ENCODE data around the gene OSBPL6.
"Not testable (repeated sequence)": the region's sequence is repeated elsewhere in the genome, so short reads cannot be mapped to it uniquely, and the experiment has no call there.

OSBPL6 gene

DNA sequence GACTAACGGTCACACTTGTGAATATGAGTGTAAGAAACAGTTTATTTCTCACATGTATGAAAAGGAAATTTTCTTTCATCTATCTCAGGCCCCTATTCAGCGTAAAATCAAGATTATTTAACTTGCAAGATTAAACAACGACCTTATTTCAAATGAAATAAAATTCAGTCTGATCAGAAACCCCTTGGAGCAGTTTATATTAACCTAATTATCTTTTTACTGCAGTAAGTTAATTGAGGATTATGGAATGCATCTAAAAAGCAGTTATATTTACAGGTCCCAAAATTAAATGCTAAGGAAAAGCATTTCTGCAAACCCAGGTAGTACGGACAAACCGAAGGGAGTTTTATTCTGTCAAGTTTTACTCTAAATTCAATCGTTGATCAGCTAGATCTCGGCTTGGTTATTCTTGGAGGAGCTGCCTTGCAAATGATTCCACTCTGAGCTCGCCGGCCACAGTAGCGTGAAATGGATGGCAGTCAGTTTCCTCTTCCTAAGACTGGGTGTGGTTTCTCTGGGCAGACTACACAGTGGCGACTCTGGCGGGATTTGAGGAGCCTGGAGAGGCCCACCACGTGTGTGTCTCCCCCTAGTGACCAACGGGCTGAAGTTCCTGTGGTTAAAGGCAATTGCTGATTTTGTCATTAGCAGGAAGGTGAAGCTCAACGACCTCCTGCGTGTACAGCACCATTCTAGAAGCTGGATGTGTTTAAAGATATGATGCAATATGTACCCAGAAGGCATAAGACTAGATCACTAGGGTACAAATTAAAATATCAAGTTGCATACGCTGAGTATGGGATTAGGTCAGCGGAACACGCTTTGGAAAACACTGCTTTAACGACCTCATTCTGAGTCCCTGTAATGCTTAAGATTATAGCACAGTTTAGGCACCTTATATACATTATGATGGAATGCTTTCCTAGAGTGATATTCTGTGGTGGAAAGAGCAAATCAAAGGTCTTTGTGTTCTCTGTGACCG lies 220.2 kb downstream of the OSBPL6 start:
- DNase-seq: peak; percentile 70

DNA sequence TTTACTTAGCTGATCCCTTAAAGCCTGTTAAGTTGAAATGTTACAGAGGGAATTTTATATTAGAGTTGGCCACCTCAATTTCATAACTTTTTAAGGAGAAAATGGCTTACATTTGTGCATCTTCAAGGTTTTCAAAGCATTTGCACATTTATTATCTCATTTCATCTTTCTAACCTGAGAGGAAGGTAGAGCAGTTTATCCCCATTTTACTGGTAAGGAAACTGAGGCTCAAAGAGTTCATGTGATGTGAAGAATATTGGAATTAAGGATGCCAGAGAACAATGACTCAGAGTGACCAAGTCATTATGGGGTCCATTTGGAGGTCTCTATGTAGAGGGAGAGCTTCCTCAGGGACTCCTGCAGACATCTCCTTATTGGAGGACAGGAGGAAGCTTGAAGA lies 221.7 kb downstream of the OSBPL6 start:
- DNase-seq: no peak

DNA sequence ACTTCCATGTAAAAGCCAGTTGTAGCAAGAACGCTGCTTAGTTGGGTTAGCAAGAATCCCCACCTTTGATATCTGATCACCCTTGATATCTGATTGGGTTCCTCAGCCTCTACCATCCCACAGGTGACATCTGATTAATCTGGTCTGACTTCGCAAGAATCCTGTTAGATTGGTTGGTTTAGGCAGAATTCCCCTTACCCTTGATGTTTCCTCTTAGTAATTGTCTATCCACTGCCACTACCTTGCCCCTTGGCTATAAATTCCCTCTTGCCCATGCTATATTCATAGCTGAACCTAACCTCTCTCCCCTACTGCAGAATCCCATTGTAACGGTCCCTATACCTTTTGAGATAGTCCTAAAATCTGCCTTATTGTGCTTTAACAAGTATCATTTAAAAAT lies 223.6 kb downstream of the OSBPL6 start:
- DNase-seq: no peak

DNA sequence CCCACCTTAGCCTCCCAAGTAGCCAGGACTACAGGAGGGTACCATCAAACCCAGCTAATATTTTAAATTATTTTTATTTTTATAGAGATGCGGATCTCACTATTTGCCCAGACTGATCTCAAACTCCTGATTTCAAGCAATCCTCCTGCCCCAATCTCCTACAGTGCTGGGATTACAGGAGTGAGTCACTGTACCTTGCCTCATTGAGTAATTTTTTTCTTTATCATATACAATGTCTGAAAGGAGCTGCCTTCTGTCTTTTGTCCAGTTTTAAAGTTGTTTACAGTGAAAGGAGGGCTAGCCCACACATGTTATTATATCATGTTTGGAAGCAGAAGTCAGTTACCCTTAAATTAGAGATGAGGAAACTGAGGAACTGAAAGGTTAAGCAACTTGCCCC lies 224.1 kb downstream of the OSBPL6 start:
- no peak for DNase-seq

DNA sequence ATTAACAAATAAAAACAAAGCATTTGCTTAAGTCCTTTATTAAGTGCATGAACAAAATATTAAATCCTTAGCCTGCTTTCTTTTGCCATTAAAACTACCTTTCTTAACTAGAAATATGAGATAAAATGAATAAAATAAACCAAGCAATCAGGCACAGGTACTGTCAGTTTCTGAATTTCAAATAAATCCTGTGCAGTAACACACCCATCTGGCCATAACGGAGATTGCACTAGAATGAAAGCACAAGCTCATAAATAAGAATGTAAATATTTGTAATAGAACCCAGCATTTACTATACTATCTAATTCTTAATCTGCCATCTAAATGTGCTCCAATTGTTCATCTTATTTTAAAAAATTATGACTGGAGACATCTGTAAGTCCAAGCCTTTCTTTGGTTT lies 224.8 kb downstream of the OSBPL6 start:
- no peak for DNase-seq

DNA sequence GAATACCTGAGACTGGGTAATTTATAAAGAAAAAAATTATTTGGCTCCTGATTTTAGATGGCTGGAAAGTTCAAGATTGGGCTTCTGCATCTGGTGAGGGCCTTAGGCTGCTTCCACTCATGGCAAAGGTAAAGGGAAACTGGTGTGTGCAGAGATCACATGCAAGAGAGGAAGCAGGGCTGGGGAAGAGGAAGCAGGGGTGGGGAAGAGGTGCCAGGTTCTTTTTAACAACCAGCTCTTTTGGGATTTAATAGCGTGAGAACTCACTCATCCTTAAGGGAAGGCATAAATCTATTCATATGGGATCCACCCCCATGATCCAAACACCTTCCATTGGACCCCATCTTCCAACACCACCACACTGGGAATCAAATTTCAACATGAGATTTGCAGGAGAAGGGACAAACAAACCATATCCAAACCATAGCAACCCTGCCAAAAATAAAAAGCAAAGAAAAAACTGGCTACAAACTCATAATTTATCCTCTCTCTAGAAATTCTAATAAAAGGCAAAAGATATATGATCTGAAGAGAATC lies 226.2 kb downstream of the OSBPL6 start:
- DNase-seq: no peak

DNA sequence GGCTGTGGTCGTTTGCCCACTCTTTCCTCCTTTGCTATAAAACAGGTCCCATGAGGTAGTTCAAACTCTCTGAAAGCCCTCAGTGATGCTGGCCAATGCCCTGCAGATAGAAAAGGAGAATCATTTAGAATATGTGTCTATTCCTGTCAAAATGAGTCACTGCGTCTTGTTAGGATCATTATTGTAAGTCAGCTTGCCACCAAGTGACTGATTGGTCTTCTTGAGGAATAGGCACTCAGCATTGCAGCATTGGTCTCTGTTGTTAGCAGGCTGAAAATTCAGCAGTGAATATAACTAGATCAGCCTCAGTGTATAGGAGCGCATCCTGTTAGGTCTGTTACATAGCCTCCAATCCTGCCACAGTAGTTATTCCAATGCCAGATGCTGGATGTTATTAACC lies 227.8 kb downstream of the OSBPL6 start:
- no peak for DNase-seq

DNA sequence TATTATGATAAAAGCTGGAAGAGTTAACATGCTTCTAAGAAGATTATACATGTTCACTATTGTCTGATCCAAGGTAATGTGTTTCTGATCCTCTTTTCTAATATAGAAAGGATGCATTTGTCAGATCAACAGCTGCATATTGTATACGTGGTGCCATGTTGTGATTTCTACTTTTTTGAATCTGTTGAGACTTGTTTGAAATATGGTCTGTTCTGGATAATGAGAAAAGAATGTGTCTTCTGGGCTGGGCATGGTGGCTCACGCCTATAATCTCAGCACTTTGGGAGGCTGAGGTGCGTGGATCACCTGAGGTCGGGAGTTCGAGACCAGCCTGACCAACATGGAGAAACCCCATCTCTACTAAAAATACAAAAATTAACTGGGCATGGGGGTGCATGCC lies 229.4 kb downstream of the OSBPL6 start:
- DNase-seq: not testable (repeated sequence)

DNA sequence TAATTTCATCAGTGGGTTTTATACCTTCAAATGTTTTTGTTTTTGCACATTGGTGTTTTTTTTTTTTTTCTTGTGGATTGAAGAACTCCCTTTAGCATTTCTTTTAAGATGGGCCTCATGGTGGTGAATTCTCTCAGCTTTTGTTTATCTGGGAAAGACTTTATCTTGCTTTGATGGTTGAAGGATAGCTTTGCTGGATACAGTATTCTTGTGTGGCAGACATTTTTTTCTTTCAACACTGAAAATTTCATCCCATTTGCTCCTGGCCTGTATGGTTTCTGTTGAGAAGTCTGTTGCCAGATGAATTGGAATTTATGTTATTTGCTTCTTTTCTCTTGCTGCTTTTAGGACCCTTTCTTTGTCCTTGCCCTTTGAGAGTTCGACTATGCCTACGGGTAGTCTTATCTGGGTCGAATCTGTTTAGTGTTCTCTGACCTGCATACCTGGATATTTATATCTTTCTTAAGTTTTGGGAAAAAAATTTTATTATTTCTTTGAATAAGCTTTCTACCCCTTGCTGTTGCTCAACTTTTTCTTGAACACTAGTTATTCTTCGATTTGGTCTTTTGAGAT lies 231.0 kb downstream of the OSBPL6 start:
- no peak for DNase-seq

DNA sequence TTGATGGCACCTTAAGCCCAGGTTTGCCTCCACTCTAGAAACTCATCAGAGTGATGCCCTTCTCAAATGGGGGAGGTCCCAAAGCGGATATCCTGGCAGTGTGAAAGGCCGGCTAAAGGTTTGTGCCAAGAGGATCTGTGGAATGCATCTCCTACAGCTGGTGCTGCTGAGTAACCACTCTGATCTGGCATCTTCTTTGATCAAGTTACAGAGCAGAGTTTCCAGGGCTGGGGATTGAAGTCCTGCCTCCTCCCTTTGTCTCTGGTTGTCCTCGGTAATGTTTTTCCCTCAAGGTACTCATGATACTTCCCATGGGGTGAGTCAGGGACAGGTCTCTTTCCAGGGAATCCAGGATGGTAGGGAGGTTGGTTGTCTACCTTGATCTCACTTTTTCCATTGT lies 232.1 kb downstream of the OSBPL6 start:
- DNase-seq: no peak

DNA sequence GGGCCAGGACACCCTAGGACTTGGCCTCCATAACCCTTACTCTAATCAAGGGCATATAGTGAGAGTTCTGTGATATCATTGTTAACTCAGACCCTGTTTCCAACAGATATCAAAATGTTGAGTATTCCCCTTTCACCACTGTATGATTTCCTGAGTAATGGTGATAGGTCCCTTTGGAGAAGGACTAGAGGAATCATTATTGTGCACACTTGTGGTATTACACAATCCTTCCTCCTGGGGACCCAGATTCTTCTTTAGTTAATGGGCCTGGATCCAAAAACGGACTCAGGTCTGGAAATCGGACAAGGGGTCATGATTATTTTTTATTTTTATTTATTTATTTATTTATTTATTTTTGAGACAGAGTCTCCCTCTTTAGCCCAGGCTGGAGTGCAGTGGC lies 233.1 kb downstream of the OSBPL6 start:
- DNase-seq: no peak

DNA sequence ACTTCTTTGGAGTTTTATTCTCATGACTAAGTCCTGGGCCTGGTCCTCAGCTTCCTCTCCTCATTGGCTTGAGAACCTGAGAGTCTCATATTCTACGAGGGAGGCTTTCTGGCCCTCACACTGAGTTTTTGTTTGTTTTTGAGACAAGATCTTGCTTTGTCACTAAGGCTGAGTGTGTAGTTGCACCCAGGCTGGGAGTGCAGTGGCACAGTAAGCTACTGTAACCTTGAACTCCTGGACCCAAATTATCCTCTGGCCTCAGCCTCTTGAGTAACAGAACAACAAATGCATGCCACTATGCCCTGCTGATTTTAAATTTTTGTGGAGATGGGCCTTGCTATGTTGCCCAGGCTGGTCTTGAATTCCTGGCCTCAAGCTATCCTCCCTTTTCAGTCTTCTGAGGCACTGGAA lies 234.1 kb downstream of the OSBPL6 start:
- no peak for DNase-seq

DNA sequence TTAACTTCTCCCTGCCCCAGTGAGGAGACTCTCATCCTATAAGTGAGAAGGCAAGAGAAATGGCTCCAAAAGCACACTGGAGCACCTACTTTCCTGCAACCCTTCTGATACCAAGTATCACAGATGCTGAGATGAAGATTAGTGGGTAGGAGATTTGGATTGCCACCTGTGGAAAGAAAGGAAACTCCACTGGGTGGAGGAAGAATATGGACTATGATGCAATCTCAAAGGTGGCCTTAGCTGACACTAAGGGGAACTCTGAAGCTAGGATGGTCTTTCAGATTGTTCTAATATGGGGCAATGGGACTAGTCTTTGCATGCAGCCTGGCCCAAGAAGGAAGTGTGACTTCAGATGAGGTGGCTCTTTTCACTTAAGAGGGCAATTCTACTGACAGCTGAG lies 235.0 kb downstream of the OSBPL6 start:
- no peak for DNase-seq

DNA sequence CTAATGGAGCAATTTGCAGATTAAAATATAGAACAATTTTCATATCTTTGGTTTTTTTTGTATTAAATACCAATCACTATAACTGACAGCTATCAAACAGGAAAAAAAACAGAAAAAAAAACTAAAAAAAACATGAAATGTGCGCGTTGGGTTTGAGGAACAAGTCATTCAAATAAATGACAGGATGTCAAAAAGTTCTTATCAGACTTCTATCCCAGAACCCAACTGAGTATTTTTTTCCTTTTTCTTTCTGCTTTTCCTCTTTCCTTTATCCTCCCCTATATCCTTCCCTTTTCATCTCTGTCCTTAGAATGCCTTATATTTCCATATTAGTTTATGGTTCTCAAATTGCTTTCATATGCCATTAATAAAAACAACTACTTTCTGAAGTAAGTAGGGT lies 242.3 kb downstream of the OSBPL6 start:
- no peak for DNase-seq

DNA sequence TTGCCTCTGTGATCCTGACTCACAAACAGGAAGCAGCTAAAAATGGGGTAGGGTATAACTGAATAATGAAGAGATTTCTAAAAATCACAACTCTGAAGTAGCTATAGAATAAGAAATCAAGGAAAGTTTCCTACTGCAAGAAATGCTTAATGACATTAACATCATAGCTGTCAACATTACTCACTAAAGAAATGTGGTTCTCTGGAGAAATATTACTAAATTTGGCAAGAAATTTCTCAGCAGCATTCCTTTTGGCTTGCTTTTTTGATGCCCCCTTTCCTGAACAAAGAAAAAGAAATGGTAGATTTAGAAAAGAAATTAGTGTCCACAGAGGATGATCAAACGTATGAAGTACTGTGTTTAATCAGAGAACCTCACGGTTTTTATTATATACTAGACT lies 247.1 kb downstream of the OSBPL6 start:
- no peak for DNase-seq

DNA sequence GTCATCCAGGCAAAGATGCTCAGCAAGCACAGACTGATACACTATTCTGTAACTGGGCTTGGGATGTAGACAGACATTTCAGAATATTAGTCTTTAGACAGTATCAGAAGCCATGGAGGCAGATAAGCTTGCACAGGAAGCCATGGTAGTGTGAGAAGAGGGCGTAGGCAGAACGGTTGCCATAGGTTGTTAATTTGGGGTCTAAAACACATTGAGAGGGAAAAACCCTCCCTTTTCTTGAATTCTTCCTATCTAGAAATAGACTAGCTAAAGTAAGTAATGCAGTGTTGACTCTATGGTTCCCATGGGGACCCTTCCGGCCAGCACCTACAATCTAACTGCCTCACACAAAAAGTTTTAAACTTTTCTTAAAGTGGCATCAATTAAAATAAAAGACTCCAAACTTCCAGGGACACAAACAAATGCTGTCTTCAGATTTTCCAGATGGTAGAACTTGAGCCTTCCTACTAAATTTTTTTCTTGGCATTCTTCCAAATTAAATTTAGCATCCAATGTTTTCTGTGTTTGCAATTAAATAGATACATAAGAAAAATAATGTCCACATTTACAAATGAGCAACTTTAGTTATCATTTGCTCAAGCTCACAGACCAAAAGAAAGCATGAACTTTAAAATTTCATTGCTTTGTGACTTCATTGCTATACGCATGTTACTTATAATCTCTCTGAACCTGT lies 254.8 kb downstream of the OSBPL6 start:
- no peak for DNase-seq

DNA sequence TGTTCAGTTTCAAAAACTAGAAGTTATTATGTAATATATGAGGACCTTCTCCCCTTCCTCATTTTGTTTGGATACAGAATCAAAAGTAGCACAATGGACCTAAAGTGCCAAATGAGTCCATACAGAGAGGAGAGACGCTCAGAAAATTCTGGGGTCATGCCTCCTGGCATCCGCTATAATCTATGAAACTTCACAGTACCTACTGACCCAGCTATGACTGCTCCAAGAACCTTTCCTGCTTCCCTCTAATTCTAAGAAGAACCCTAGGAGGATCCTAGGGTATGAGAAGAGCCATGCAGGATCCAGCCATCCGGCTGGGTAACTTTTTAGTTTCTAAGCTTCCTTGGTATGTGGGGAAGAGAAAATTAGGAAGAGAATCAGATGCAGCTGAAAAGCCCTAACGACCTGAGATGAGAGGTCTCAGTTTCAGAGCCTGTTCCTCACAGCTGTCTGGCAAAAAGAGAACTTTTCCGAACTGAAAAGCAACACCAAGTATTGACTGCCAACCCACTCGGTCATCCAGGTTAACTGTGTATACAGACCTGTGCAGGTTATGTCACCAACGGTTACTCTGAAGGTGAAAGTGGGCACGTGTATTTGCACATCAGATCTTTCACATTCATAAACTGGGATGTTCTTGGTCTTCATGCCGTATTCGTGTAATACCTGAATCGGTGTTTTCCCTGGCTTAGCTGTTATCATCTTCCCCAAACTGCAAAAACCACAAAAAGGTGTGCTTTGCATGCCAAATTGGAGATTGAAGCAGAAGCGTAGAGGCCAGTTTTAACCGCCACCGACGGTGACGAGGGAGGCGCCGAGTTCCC lies 255.6 kb downstream of the OSBPL6 start:
- DNase-seq: no peak

DNA sequence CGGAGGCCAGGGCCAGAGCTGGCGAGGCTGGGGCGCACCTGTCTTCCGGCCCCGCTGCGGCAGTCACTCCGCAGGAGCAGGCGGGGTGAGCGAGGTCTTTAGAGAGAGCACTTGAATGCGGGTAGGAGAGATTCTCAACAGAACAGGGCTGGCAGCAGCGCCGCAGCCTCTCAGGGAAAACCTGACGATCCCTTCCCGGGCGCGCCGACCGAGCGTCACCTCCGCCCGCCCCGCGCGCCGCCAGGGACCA lies 256.1 kb downstream of the OSBPL6 start:
- DNase-seq: peak; percentile 89

DNA sequence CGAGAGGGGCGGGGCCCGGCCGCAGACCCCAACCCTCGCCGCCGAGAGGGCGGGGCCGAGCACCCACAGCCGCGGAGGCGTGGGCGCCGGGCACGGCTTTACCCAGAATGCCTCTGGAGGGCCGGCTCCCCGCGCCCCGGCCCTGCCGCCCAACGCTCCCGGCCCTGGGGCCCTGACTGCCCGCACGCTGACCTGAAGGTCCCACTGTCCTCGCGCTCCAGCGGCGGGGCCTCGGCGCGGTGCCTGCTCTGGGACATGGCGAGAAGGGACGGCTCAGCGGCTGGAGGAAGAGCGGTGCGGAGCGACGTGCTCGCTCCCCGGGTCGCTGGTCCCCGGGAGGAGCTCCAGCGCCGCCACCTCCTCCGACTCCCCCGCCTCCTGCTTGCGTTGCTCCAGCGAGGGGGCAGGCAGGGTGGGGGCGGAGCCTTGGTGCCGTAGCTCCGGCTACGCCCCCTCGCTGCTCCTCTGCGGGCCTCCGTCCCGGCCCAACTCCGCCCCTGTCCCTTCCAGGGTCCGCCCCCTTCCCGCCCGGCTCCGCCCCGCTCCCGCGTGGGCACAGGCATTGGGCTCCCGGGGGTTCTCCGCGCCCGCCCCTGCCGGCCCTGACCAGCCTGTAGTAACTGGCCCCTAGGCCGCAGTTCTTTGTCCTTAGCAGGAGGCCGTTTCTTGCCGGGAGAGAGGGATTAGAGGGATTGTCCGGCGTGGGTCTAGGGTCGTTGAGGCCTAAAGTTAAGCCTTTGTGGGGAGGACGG lies 256.6 kb downstream of the OSBPL6 start, which contains the start of the genes PJVK and PRKRA:
TSS of gene PJVK (plus strand) at position 605 of the 752 bp plus-strand sequence. CDS start 2,032 bp downstream, outside the sequence.
TSS of gene PRKRA (minus strand) at position 402 of the 752 bp plus-strand sequence. CDS start at position 257, 145 bp downstream.
- peak; percentile 95 for DNase-seq

DNA sequence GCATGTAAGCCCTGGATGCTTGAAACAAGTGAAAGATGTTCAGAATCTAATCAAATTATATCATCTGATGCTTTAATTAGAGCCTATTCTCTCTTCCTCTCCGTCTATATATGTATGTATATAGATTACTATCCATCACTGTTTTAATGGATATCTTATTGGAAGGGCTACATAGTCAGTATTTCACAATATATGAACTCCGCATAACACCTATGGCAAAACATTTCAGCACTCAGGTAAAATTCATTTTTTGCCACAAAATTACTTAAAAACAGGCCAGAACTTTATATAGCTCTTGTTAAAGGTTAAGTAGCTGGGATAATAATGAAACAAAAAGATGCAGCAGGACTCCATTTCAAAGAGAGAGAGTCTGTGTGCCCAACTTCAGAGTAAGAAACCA lies 258.0 kb downstream of the OSBPL6 start:
- DNase-seq: no peak
